ENCODE results near the gene RSPH3. TPM values are rescaled to one million over a fixed set of nuclear protein-coding genes. Genes with fewer than 3 reads are reported as not detected.
A peak's percentile ranks its signal among the peaks of the same experiment; 100 is the strongest.

Gene RSPH3
- total and polyA plus RNA-seq, 4 donors, result 1.7 to 4.6 (median 3.3) TPM

GRCh38 chr6:158938811-158939254 is 61.2 kb downstream of the RSPH3 start:
- no peak for TF ChIP-seq HNF4A (conservative IDR thresholded peaks at IDR 0.05)
- no peak for TF ChIP-seq GABPA (IDR thresholded peaks at IDR 0.05 in 1 of 2, conservative IDR thresholded peaks at IDR 0.05 in 1 of 2)
- TF ChIP-seq EGR1 (IDR thresholded peaks at IDR 0.05; ENCODE audit: low read depth in 2 of 2), result no peak
- TF ChIP-seq, protein P1, sequence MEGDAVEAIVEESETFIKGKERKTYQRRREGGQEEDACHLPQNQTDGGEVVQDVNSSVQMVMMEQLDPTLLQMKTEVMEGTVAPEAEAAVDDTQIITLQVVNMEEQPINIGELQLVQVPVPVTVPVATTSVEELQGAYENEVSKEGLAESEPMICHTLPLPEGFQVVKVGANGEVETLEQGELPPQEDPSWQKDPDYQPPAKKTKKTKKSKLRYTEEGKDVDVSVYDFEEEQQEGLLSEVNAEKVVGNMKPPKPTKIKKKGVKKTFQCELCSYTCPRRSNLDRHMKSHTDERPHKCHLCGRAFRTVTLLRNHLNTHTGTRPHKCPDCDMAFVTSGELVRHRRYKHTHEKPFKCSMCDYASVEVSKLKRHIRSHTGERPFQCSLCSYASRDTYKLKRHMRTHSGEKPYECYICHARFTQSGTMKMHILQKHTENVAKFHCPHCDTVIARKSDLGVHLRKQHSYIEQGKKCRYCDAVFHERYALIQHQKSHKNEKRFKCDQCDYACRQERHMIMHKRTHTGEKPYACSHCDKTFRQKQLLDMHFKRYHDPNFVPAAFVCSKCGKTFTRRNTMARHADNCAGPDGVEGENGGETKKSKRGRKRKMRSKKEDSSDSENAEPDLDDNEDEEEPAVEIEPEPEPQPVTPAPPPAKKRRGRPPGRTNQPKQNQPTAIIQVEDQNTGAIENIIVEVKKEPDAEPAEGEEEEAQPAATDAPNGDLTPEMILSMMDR (IDR thresholded peaks at IDR 0.05; ENCODE audit: low read depth, low read length, missing input control), result no peak
- TF ChIP-seq SP1 (IDR thresholded peaks at IDR 0.05), result no peak
- H3K27me3 ChIP-seq (ENCODE audit: control insufficient read depth in 4 of 4, insufficient read depth in 4 of 4, low read length in 3 of 4), result no peaks in the 10 kb centered on the region
- peak overlapping the region in 1 of 3 donors; percentile 8 for H3K4me3 ChIP-seq (ENCODE audit: low read depth in 1 of 3, low read length in 3 of 3)
- H3K9me3 ChIP-seq (ENCODE audit: control insufficient read depth in 4 of 4, low read length in 3 of 4), result no peaks in the 10 kb centered on the region
- DNase-seq (ENCODE audit: low spot score), result no peak
- no peaks in the 10 kb centered on the region for H3K36me3 ChIP-seq (ENCODE audit: control insufficient read depth in 4 of 4, insufficient read depth in 3 of 4, low read depth in 1 of 4, low read length in 3 of 4)
- WGBS, result 49% methylated on average over 23 of the region's 23 CpGs
- no peak overlapping the region for H3K9ac ChIP-seq (ENCODE audit: low read depth in 1 of 2, low read length in 2 of 2)
- H3K27ac ChIP-seq (ENCODE audit: low read depth in 1 of 2, low read length in 2 of 2), result no peak overlapping the region
- H3K4me1 ChIP-seq (ENCODE audit: control insufficient read depth in 4 of 4, insufficient read depth in 4 of 4, low read length in 3 of 4), result no peaks in the 10 kb centered on the region

DNA sequence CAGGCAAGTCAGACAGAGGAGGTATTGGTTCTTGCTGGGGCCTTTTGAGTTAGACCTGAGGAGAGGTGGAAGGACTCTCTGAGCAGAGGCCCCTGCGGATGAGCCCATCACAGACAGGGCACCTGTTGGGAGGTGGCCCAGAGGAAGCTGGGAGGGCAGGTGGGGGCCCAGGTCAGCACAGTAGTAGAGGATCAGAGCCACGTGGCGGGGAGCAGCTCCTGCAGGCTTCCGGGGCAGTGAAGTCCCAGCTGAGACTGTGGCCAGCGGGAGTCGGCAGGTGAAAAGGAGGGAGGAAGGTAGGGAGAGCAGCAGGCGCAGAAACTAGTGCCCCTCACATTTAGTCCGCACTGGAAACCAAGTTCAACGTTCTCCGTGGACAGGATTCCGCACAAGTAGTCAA is 61.8 kb downstream of the RSPH3 start:
- TF ChIP-seq, protein P2, sequence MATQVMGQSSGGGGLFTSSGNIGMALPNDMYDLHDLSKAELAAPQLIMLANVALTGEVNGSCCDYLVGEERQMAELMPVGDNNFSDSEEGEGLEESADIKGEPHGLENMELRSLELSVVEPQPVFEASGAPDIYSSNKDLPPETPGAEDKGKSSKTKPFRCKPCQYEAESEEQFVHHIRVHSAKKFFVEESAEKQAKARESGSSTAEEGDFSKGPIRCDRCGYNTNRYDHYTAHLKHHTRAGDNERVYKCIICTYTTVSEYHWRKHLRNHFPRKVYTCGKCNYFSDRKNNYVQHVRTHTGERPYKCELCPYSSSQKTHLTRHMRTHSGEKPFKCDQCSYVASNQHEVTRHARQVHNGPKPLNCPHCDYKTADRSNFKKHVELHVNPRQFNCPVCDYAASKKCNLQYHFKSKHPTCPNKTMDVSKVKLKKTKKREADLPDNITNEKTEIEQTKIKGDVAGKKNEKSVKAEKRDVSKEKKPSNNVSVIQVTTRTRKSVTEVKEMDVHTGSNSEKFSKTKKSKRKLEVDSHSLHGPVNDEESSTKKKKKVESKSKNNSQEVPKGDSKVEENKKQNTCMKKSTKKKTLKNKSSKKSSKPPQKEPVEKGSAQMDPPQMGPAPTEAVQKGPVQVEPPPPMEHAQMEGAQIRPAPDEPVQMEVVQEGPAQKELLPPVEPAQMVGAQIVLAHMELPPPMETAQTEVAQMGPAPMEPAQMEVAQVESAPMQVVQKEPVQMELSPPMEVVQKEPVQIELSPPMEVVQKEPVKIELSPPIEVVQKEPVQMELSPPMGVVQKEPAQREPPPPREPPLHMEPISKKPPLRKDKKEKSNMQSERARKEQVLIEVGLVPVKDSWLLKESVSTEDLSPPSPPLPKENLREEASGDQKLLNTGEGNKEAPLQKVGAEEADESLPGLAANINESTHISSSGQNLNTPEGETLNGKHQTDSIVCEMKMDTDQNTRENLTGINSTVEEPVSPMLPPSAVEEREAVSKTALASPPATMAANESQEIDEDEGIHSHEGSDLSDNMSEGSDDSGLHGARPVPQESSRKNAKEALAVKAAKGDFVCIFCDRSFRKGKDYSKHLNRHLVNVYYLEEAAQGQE (IDR thresholded peaks at IDR 0.05), result no peak
- TF ChIP-seq JUND (IDR thresholded peaks at IDR 0.05), result no peak
- TF ChIP-seq RXRA (IDR thresholded peaks at IDR 0.05), result no peak
- TF ChIP-seq RAD21 (IDR thresholded peaks at IDR 0.05), result no peak
- TF ChIP-seq YY1 (IDR thresholded peaks at IDR 0.05), result no peak
- TF ChIP-seq TAF1 (conservative IDR thresholded peaks at IDR 0.05), result no peak
- no peak for TF ChIP-seq MAX (IDR thresholded peaks at IDR 0.05)
- no peak for TF ChIP-seq FOXA2 (IDR thresholded peaks at IDR 0.05)
- Histone ChIP-seq H3K9ac (ENCODE audit: low read depth in 1 of 2, low read length in 2 of 2) (no peak overlapping the region), H3K4me3 (ENCODE audit: low read depth in 1 of 3, low read length in 3 of 3) (no peak overlapping the region), H3K36me3 (ENCODE audit: control insufficient read depth in 4 of 4, insufficient read depth in 3 of 4, low read depth in 1 of 4, low read length in 3 of 4) (no peaks in the 10 kb centered on the region), H3K9me3 (ENCODE audit: control insufficient read depth in 4 of 4, low read length in 3 of 4) (no peaks in the 10 kb centered on the region), H3K27me3 (ENCODE audit: control insufficient read depth in 4 of 4, insufficient read depth in 4 of 4, low read length in 3 of 4) (no peaks in the 10 kb centered on the region), H3K4me1 (ENCODE audit: control insufficient read depth in 4 of 4, insufficient read depth in 4 of 4, low read length in 3 of 4) (no peaks in the 10 kb centered on the region), H3K27ac (ENCODE audit: low read depth in 1 of 2, low read length in 2 of 2) (no peak overlapping the region)
- DNase-seq (ENCODE audit: low spot score), result no peak
- 89% methylated on average over 11 of the region's 11 CpGs for WGBS

GRCh38 chr6:158934157-158934556 is 65.8 kb downstream of the RSPH3 start:
- H3K4me3 ChIP-seq (ENCODE audit: low read depth in 1 of 3, low read length in 3 of 3), result no peak overlapping the region
- H3K36me3 ChIP-seq (ENCODE audit: control insufficient read depth in 4 of 4, insufficient read depth in 3 of 4, low read depth in 1 of 4, low read length in 3 of 4), result no peaks in the 10 kb centered on the region
- 96% methylated on average over 5 of the region's 5 CpGs for WGBS
- H3K9ac ChIP-seq (ENCODE audit: low read depth in 1 of 2, low read length in 2 of 2), result no peak overlapping the region
- H3K9me3 ChIP-seq (ENCODE audit: control insufficient read depth in 4 of 4, low read length in 3 of 4), result no peaks in the 10 kb centered on the region
- DNase-seq (ENCODE audit: low spot score), result no peak
- H3K4me1 ChIP-seq (ENCODE audit: control insufficient read depth in 4 of 4, insufficient read depth in 4 of 4, low read length in 3 of 4), result no peaks in the 10 kb centered on the region
- no peaks in the 10 kb centered on the region for H3K27me3 ChIP-seq (ENCODE audit: control insufficient read depth in 4 of 4, insufficient read depth in 4 of 4, low read length in 3 of 4)
- H3K27ac ChIP-seq (ENCODE audit: low read depth in 1 of 2, low read length in 2 of 2), result no peak overlapping the region
- TF ChIP-seq FOXA2 (IDR thresholded peaks at IDR 0.05), result no peak
- TF ChIP-seq JUND (IDR thresholded peaks at IDR 0.05), result no peak
- TF ChIP-seq, protein P2 (IDR thresholded peaks at IDR 0.05), result no peak
- no peak for TF ChIP-seq EGR1 (IDR thresholded peaks at IDR 0.05; ENCODE audit: low read depth in 2 of 2)
- TF ChIP-seq HNF4G (IDR thresholded peaks at IDR 0.05), result no peak
- TF ChIP-seq ATF3 (IDR thresholded peaks at IDR 0.05), result no peak
- no peak for TF ChIP-seq RAD21 (IDR thresholded peaks at IDR 0.05)
- no peak for TF ChIP-seq MAX (IDR thresholded peaks at IDR 0.05)
- TF ChIP-seq TAF1 (conservative IDR thresholded peaks at IDR 0.05), result no peak
- no peak for TF ChIP-seq ZBTB33 (IDR thresholded peaks at IDR 0.05)

Data from liver (tissue), 9 donors.